Right cardiac atrium (tissue), 5 donors: ENCODE measurements around the gene COL10A1. TPM values are rescaled to one million over a fixed set of nuclear protein-coding genes. Genes with fewer than 3 reads are reported as not detected.

ENCODE experiments used
- ATAC-seq, 2 donors: fragments of 200-7000 bp; cut with Tn5 transposase; one replicate each; pipeline versions ENCODE4 v1.8.0 to v1.9.1; 2020; ENCODE audit warnings: moderate library complexity in 2 of 2, mild to moderate bottlenecking in 1 of 2
- DNase-seq, 3 donors: peaks; one replicate each; pipeline ENCODE4 v3.0.0-alpha.2; 2020
- H3K27ac ChIP-seq: one replicate; pipeline ENCODE4 v1.5.1; 2013; ENCODE audit warnings: mild to moderate bottlenecking, low read length, control low read depth, moderate library complexity
- H3K27me3 ChIP-seq: one replicate; pipeline ENCODE4 v1.6.1; 2013; ENCODE audit not compliant: control insufficient read depth, insufficient read depth
- H3K4me1 ChIP-seq: one replicate; pipeline ENCODE4 v1.6.1; 2013; ENCODE audit warnings: low read length; ENCODE audit not compliant: control insufficient read depth, insufficient read depth
- H3K4me3 ChIP-seq: one replicate; pipeline ENCODE4 v1.5.1; 2013; ENCODE audit warnings: low read length, control low read depth
- H3K9me3 ChIP-seq: one replicate; pipeline ENCODE4 v1.6.1; 2013; ENCODE audit warnings: low read length; ENCODE audit not compliant: control insufficient read depth
- WGBS: extraction: QIAGEN DNeasy Blood & Tissue Kit; methylation state at CpG from one replicate; pipeline ENCODE4 v1.1.7; 2013; 5-methylcytosine and 5-hydroxymethylcytosine counted together
- intact Hi-C, 4 donors: fragments of 100-400 bp; cut with DNase I; formaldehyde crosslinking; loops; one replicate each; pipeline versions ENCODE4 v1.11.0 to v1.14.0; 2022 to 2023
- long read RNA-seq, 4 donors: library from polyadenylated mRNA; unstranded; transcript quantifications; one replicate each; pipeline ENCODE4 v2.0.0, GENCODE V29; 2020 to 2021
- polyA plus RNA-seq: library from polyadenylated mRNA; stranded (reverse); fragments of 200-250 nt; gene quantifications from one replicate; pipeline ENCODE4 v1.2.3, GENCODE V29; 2013
- total RNA-seq, 4 donors: library from RNA; stranded (reverse); fragmentation: NEBNext Ultra II Directional; extraction: Animal tissue kit (Norgen Biotek cat#: 25700); gene quantifications; one replicate each; pipeline ENCODE4 v1.2.1, GENCODE V29; 2021
- donor health status: healthy with polysubstance abuse.
- donor health status: DM: no; HTN: yes; CAD: no.
- donor health status: DM: no; HTN: no; CAD: no.
- donor health status: DM: no; HTN: yes; CAD: no; lungs with severe emphysema.
- donor health status: DM: yes; HTN: yes; CAD: no.

Gene COL10A1
- not detected for total RNA-seq
- polyA plus RNA-seq: 0.05 TPM
- long read RNA-seq, donor 1: 0 reads
- long read RNA-seq, donor 2, partial matches to known transcripts: 0 of 2 reads
- long read RNA-seq, donor 2, other reads (novel, unspliced or antisense): 2 of 2 reads
- long read RNA-seq, donor 3: 0 reads
- long read RNA-seq, donor 4: 0 reads

- Histone ChIP-seq H3K27me3 (no peaks in the 10 kb centered on the region), H3K27ac (no peak within 1 kb of the TSS), H3K4me1 (no peaks in the 10 kb centered on the region), H3K9me3 (no peaks in the 10 kb centered on the region), H3K4me3 (no peak within 1 kb of the TSS)
- ATAC-seq: no peak
- WGBS: 90% methylated on average over 6 of the region's 6 CpGs
- intact Hi-C loops: no loop called here
- no peak for DNase-seq
These were observed at the start of gene COL10A1 for GRCh38 chr6:116126032-116126431. Gene COL10A1 (minus strand): TSS chr6:116126132. CDS start chr6:116125492, 640 bp downstream.

GRCh38 chr6:116175344-116175743, 49.4 kb upstream of the COL10A1 start:
- intact Hi-C loops: no loop called here
- peaks cover 2% of the 10 kb centered on the region for H3K4me1 ChIP-seq
- H3K27ac ChIP-seq: no peak overlapping the region
- 98% methylated on average over 2 of the region's 2 CpGs for WGBS
- no peaks in the 10 kb centered on the region for H3K27me3 ChIP-seq
- no peak for DNase-seq
- peaks cover 2% of the 10 kb centered on the region for H3K9me3 ChIP-seq
- H3K4me3 ChIP-seq: no peak overlapping the region
- no peak for ATAC-seq

GRCh38 chr6:116173928-116174327, 48.0 kb upstream of the COL10A1 start:
- Histone ChIP-seq H3K9me3 (peaks cover 2% of the 10 kb centered on the region), H3K4me3 (no peak overlapping the region), H3K27ac (no peak overlapping the region), H3K4me1 (peaks cover 2% of the 10 kb centered on the region), H3K27me3 (no peaks in the 10 kb centered on the region)
- no peak for ATAC-seq
- WGBS: 65% methylated on average over 3 of the region's 3 CpGs
- no peak for DNase-seq
- intact Hi-C loops: no loop called here

GRCh38 chr6:116170358-116171057, 44.6 kb upstream of the COL10A1 start:
- Histone ChIP-seq H3K4me1 (no peaks in the 10 kb centered on the region), H3K9me3 (no peaks in the 10 kb centered on the region), H3K4me3 (no peak overlapping the region), H3K27ac (no peak overlapping the region), H3K27me3 (no peaks in the 10 kb centered on the region)
- ATAC-seq (no peak), DNase-seq (no peak)
- intact Hi-C loops: no loop called here
- 86% methylated on average over 5 of the region's 5 CpGs for WGBS

- H3K9me3 ChIP-seq: no peaks in the 10 kb centered on the region
- WGBS: 83% methylated on average over 2 of the region's 2 CpGs
- H3K4me1 ChIP-seq: no peaks in the 10 kb centered on the region
- intact Hi-C loops: no loop called here
- H3K27ac ChIP-seq: no peak overlapping the region
- H3K27me3 ChIP-seq: no peaks in the 10 kb centered on the region
- no peak overlapping the region for H3K4me3 ChIP-seq
- ATAC-seq (no peak), DNase-seq (no peak)
These were observed 43.9 kb upstream of the COL10A1 start for GRCh38 chr6:116169880-116170279.

- no peak for DNase-seq
- 98% methylated on average over 1 of the region's 1 CpG for WGBS
- Histone ChIP-seq H3K9me3 (no peaks in the 10 kb centered on the region), H3K27me3 (no peaks in the 10 kb centered on the region), H3K4me3 (no peak overlapping the region), H3K27ac (no peak overlapping the region), H3K4me1 (no peaks in the 10 kb centered on the region)
- no peak for ATAC-seq
- intact Hi-C loops: no loop called here
These were observed 42.2 kb upstream of the COL10A1 start for GRCh38 chr6:116168148-116168547.

- H3K4me1 ChIP-seq: no peaks in the 10 kb centered on the region
- H3K27ac ChIP-seq: no peak overlapping the region
- H3K27me3 ChIP-seq: no peaks in the 10 kb centered on the region
- H3K4me3 ChIP-seq: no peak overlapping the region
- no peak for DNase-seq
- ATAC-seq: no peak
- H3K9me3 ChIP-seq: no peaks in the 10 kb centered on the region
- WGBS: 61% methylated on average over 1 of the region's 1 CpG
- intact Hi-C loops: no loop called here
These were observed 40.4 kb upstream of the COL10A1 start for GRCh38 chr6:116166369-116166768.

- H3K27me3 ChIP-seq: no peaks in the 10 kb centered on the region
- no peak for DNase-seq
- no peaks in the 10 kb centered on the region for H3K9me3 ChIP-seq
- no peaks in the 10 kb centered on the region for H3K4me1 ChIP-seq
- H3K4me3 ChIP-seq: no peak overlapping the region
- peak in 1 of 2 donors; percentile 24 for ATAC-seq
- H3K27ac ChIP-seq: no peak overlapping the region
- intact Hi-C loops: no loop called here
- 96% methylated on average over 1 of the region's 1 CpG for WGBS
These were observed 39.7 kb upstream of the COL10A1 start for GRCh38 chr6:116165596-116165995.

- WGBS: 94% methylated on average over 3 of the region's 3 CpGs
- DNase-seq (no peak), ATAC-seq (no peak)
- H3K27me3 ChIP-seq: no peaks in the 10 kb centered on the region
- no peak overlapping the region for H3K27ac ChIP-seq
- no peaks in the 10 kb centered on the region for H3K4me1 ChIP-seq
- H3K9me3 ChIP-seq: no peaks in the 10 kb centered on the region
- no peak overlapping the region for H3K4me3 ChIP-seq
- intact Hi-C loops: no loop called here
These were observed 34.0 kb upstream of the COL10A1 start for GRCh38 chr6:116159782-116160524.

- DNase-seq (no peak), ATAC-seq (no peak)
- no peak overlapping the region for H3K27ac ChIP-seq
- no peaks in the 10 kb centered on the region for H3K9me3 ChIP-seq
- intact Hi-C loops: no loop called here
- no peak overlapping the region for H3K4me3 ChIP-seq
- 45% methylated on average over 3 of the region's 3 CpGs for WGBS
- H3K27me3 ChIP-seq: no peaks in the 10 kb centered on the region
- no peaks in the 10 kb centered on the region for H3K4me1 ChIP-seq
These were observed 32.7 kb upstream of the COL10A1 start for GRCh38 chr6:116158641-116159040.

- DNase-seq (no peak), ATAC-seq (no peak)
- Histone ChIP-seq H3K4me3 (no peak overlapping the region), H3K9me3 (no peaks in the 10 kb centered on the region), H3K4me1 (no peaks in the 10 kb centered on the region), H3K27me3 (no peaks in the 10 kb centered on the region), H3K27ac (no peak overlapping the region)
- WGBS: 69% methylated on average over 1 of the region's 1 CpG
- intact Hi-C loops: no loop called here
These were observed 31.5 kb upstream of the COL10A1 start for GRCh38 chr6:116157391-116157790.
